ENCODE data around the gene IL25.

DNA sequence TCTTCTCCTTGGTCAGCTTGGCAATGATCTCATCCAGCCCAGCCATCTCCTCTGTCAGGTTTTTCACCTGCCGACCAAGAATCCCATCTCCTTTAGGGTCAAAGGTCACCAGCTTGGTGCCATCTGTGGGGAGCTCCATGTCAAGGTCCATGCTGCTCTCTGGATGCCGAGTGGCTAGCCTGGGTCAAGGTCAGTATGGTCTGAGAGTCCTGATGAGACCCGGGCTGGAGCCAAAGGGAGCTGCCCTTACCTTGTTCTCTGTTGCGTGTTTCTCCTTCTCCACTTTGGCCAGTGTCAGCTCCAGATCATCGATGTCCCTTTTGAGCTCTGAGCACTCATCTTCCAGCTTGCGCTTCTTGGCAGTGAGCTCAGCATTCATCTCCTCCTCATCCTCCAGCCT is 51.0 kb downstream of the IL25 start:
- no peak for TF ChIP-seq CTCF (IDR thresholded peaks at IDR 0.05)
- TF ChIP-seq POLR2A (IDR thresholded peaks at IDR 0.05; ENCODE audit: low read depth): no peak
- TF ChIP-seq POLR2AphosphoS5 (IDR thresholded peaks at IDR 0.05): no peak

All from esophagus muscularis mucosa (tissue), 3 donors.